NCI-H1930 (cell line): ENCODE measurements around the gene MAP1S.

Experiments used
- DNase-seq, 2 experiments: peaks; one replicate each; lab custom pipeline; 2025; lab: John Stamatoyannopoulos, UW

MAP1S gene, protein sequence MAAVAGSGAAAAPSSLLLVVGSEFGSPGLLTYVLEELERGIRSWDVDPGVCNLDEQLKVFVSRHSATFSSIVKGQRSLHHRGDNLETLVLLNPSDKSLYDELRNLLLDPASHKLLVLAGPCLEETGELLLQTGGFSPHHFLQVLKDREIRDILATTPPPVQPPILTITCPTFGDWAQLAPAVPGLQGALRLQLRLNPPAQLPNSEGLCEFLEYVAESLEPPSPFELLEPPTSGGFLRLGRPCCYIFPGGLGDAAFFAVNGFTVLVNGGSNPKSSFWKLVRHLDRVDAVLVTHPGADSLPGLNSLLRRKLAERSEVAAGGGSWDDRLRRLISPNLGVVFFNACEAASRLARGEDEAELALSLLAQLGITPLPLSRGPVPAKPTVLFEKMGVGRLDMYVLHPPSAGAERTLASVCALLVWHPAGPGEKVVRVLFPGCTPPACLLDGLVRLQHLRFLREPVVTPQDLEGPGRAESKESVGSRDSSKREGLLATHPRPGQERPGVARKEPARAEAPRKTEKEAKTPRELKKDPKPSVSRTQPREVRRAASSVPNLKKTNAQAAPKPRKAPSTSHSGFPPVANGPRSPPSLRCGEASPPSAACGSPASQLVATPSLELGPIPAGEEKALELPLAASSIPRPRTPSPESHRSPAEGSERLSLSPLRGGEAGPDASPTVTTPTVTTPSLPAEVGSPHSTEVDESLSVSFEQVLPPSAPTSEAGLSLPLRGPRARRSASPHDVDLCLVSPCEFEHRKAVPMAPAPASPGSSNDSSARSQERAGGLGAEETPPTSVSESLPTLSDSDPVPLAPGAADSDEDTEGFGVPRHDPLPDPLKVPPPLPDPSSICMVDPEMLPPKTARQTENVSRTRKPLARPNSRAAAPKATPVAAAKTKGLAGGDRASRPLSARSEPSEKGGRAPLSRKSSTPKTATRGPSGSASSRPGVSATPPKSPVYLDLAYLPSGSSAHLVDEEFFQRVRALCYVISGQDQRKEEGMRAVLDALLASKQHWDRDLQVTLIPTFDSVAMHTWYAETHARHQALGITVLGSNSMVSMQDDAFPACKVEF

DNA sequence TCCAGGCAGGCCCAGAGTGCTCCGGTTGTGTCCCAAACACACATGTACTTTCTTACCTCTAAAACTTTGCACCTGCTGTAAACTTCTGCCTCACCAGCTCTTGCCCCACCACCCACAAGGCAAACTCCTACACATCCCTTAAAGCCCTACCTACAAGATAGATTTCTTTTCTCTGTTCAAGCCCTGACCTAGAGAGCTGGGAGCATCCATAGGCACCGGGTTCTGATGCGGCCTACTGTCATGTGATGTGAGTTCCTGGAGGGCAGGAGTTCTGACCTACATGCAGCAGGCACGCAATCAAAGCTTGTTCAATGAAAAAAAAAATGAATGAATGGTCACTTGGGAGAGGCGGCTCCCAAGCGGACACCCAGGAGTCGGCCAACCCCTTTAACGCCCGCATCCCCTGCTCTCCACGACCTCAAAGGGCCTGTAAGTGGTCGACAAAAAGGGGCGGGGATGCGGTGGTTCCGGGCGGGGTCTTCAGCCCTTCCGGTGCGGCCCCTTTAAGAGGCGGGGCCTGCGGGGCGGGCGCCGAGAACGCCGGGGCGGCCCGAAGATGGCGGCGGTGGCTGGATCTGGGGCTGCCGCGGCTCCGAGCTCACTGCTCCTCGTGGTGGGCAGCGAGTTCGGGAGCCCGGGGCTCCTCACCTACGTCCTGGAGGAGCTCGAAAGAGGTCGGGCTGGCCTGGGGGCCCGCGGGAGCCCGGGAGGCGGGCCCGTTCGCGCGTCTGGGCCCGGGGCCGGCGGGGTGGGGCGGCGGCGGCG lies at the start of gene MAP1S:
TSS of gene MAP1S (plus strand) at position 534 of the 765 bp plus-strand sequence. CDS start at position 557, 23 bp downstream.
- DNase-seq: peak; percentile 3 to 23

DNA sequence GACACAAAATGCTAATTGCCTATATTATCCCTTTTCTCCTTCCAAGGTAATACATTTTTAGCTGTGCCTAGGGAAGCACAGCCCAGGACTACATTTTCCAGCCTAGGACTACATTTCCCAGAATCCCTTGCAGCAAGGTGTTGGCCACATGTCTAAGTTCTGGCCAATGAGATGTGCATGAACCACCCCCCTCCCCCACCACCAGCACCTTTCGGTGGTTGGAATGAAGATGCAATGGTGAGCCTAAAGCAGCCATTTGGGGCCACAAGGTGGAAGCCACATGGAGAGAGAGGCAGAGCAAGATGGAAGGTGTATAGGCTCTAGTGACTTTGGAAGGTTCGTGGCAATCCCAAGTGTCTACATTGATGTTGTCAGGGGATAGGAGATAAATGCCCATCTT lies 47.4 kb upstream of the MAP1S start:
- peak in 1 of 2 experiments; percentile 21 for DNase-seq

DNA sequence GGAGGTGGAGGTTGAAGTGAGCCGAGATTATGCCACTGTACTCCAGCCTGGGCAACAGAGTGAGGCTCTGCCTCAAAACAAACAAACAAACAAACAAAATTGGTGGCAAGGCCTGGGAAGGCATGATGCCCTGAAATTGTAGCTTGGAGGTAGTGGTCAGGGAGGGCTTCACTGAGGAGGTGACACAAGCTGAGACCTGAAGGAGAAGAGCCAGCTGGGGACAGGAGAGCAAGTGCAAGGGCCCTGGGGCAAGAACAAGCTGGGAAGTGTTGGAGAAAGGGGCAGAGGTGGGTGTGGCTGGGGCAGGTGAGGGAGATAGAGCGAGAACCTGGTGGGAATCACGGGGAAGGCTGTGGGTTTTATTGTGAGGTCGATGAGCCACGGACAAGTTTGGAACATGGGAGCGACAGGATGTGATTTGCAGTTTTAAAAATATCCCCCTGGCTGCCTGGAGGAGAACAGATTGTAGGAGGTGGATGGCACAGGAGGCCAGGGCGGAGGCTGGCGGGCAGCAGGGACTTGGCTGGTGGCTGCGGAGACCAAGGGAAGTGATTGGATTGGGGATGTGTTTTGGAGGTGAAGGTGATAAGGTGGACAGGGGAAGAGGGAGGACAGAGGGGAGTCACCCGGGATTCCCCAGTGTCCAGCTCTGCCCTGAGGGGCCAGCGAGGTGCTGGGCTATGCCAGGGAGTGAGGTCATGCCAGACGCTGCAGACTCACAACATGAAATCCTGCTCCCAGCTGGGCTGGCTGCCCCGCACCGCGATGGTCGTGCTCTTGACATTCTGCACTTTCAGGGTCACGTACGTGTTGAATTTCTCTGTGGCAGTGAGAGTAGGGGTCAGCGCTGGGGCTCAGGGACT lies 45.1 kb upstream of the MAP1S start:
- DNase-seq: no peak

DNA sequence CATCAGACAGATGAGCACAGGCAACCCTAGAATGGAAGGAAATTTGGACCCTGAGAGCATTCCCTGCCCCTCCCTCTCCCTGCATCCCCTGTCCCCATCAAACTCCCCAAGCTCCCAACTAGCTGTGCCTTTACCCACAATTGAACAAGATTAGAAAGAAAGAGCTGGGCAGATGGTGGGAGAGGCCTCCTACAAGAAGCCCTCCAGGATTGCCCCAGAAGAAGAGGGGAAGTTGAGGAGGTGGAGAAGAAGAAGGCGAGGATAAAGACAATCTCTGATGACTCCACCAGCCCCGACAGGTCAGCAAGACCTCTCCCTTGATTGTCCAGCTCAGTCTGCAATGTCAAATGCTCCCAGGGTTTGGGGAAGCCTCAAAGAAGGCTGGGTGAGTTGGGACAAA lies 43.0 kb upstream of the MAP1S start:
- DNase-seq: no peak

DNA sequence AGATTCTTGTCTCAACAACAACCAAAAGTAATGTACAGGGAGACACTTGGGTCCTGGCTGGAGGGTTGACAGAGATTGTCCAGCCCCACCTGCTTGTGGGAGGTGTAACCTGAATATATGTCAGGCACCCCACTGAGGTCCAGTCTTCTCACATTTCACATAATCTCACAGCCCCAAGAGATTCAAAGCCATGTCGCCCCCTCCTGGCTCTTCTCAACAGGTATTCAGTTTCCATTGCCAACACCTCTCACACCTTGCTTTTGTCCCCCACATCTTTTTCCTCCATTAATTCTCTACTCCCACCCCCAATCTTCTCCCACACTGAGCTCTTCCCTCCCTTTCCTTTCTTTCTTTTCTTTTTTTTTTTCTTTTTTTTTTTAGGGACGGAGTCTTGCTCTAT lies 42.3 kb upstream of the MAP1S start:
- no peak for DNase-seq

DNA sequence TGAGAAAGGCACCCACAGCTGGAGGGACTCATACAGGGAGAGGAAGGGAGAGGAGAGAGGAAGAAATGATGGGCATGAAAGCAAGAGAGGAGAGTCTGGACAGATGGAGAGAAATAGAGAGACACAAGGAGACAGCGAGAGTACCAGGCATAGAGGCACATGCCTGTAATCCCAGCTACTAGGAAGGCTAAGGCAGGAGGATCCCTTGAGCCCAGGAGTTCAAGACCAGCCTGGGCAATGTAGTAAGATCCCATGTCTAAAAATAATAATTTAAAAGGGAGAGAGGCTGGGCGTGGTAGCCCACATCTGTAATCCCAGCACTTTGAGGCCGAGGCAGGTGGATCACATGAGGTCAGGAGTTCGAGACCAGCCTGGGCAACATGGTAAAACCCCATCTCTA lies 40.4 kb upstream of the MAP1S start:
- DNase-seq: no peak

DNA sequence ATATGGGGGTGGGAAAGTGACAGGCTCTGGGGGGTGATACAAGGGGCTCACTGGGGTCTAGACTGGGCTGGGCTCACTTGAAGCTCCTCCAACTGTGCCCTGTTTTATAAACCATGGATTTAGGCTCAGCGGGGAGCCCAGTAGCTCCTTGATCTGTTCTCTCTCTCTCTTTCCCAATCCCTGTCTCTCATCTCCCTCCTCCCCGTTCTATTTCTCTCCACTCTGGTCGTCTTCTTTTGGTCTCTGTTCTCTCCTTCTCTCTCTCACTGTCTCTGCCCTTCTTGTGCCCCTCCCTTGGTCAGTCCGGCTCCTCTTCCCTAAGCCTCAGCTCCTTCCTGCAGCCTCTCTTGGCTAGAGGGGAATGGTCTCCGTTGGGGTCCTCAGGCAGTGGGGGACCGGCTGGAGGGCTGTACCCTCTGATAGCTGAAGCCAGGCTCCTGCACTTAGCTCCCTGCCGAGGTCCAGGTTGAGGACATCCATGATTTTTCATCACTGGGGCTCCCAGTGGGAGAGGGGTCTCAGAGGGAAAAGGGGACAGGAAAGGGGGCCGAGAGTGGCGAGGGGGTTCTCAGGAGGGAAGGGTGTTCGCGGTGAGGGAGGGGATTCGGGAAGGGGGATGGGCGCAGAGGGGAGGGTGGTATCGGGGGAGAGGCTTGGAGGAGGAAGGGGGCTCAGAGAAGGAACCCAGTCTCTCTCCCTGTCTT lies 39.6 kb upstream of the MAP1S start:
- DNase-seq: no peak

DNA sequence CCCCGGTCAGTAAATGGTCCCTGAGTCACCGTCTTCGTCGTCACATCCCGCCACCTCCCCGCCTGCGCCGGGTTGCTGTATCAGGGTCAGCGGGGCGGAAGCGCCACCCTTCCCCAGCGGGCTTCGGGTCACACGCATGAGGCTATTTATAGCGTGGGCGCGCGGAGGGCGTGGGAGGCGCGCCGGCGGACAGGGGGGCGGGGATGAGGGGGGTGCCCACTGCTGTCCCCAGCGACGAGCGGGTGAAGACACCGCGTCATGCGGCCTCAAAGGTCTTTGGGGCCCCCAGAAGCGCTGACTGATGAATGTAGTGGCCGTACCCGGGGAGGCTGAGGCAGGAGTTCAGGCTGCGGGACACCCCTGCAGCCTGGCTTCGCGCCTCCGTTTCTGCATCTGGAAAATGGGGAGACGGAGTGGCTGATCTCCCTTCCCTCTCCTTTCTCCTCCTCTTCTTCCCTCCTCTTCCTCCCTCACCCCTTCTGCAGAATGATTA lies 39.0 kb upstream of the MAP1S start:
- DNase-seq: no peak

DNA sequence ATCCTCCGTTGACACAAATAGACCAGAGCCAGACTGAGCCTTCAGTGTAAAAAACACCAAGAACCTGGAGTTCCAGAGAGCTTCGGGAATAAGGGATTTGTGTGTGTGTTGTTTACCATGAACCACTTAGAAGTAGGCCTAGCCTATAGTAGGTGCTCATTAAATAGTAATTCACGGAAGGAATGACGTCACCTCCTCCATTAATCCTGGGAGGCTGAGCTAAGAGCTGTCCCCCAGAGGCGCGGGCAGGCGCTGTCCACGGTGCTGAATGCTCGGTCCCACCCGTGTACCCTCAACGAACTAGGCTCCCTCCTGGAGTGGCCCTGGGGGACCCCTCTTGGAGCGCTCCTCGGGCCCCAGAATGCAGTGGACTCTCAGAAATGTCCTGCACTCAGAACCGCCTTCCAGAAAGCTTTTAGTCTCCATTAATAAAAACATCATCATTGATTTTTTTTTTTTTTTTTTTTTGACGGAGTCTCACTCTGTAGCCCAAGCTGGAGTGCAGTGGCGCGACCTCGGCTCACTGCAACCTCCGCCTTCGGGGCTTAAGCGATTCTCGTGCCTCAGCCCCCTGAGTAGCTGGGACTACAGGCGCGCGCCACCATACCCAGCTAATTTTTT lies 37.7 kb upstream of the MAP1S start:
- no peak for DNase-seq

DNA sequence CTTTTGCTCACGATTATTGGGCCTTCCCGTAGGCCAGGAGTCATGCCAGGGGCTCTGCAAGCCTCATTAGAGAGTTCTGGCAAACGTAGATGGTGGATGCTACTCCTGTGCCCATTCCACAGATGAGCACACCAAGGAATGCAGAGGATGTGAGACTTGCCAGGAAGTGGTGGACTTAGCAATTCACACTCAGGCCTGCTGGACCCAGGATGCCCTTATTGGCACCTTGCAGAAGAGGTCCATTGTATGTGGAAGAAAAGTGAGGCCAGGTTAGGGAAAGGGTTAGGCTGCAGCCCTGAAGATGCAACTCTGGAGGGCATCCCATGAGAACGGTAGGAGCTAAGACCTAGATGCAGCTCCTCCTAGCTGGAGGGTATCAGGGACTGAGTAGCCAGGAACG lies 37.0 kb upstream of the MAP1S start:
- no peak for DNase-seq

DNA sequence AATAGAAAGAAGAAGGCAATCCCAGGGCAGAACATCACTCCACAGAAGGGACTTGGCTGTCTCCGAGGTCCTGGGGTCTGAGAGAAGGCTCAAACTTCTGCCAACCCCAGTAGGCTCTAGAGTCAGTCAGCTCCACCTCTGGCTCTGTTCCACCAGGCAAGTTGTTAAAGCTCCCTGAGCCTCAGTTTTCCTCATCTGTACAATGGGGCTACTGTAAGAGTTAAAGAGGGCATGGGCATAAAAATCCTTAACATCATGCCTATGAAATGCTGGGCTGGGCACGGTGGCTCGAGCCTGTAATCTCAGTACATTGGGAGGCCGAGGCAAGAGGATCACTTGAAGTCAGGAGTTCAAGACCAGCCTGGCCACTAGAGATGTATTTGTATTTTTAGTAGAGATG lies 36.2 kb upstream of the MAP1S start:
- DNase-seq: no peak

DNA sequence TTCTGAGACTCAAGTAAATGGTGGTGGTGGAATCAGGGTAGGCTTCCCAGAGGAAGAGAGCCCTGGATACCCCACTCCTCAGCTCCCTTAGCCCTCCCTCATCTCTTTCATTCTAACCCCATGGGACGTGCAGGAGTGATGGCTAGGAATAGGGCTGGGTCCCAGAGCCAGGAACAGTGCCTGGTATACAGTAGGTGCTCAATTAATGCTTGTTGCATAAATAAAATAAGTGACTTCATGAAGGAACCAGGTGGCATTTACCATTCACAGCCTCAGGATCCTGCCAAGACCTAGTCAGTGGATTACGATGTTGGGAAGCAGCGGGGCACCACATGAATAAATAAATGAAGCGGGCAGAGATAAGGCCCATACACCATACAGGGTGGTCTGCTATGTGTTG lies 35.0 kb upstream of the MAP1S start:
- no peak for DNase-seq

DNA sequence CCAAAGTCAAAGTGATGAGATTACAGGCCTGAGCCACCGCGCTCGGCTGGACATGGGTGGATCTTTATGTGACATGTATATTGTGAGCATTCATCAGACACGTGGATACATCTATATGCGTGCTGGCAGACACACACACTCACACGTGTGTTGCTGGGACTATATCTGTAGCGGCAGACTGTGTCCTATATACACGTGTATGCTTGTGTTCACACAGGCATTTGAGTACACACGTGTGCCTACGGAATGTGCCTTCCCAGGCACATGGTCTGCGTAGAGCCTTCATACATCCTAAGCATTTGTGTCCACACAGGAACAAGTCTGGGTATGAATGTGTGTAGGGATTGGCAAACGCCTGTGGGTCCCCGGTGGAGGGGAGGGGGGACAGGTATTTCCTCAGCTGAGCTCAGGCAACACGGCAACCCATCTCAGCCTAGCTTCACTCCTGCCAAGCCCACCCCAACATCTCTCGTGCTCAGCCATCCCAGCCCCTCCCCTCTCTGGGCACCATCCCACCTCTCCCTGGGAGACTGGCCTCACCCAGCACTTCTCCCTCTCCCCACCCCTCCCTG lies 33.7 kb upstream of the MAP1S start:
- DNase-seq: no peak

DNA sequence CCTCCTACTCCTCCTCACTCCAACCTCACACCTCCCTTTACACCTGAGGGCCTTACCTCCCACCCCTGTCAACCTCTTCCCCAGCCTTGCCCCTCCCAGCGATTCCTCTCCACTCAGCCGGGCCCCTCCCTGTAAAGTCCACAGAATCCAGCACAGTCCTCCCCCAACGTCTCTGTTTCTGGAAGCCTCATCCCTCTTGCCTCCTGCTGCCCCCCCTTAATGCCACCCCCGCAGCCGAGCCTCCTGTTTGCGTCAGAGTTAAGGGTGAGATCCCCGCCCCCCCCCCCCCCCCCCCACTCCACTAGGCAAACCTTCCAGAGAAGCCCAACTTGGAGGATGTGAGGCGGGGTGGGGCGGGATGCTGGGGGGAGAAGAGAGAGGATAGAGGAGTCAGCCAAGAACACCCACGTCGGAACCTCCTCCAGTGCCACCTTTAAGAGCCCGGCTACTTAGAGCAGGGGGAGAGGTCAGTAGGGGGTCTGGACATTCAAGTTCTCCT lies 33.2 kb upstream of the MAP1S start:
- DNase-seq: no peak

DNA sequence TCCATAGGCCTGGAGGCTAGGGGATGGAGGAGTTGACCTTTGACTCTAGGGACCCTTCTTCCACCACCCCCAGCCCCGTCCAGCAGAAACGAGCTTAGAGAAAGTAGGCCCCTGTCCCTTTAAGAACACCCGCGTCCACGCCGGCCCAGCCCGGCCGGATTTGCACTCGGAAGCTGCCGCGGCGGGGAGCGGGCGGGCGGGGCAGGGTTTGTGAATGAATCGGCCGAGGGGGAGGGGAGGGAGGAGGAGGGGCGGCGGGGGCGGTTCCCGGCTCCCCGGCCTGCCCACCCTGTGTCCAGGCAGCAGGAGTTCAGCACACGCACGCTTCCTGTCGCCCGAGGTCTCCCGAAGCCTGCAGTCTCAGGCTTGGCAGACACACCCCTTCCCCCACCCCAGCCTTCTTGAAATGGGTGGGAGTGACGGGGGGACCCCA lies 32.7 kb upstream of the MAP1S start:
- DNase-seq: no peak

DNA sequence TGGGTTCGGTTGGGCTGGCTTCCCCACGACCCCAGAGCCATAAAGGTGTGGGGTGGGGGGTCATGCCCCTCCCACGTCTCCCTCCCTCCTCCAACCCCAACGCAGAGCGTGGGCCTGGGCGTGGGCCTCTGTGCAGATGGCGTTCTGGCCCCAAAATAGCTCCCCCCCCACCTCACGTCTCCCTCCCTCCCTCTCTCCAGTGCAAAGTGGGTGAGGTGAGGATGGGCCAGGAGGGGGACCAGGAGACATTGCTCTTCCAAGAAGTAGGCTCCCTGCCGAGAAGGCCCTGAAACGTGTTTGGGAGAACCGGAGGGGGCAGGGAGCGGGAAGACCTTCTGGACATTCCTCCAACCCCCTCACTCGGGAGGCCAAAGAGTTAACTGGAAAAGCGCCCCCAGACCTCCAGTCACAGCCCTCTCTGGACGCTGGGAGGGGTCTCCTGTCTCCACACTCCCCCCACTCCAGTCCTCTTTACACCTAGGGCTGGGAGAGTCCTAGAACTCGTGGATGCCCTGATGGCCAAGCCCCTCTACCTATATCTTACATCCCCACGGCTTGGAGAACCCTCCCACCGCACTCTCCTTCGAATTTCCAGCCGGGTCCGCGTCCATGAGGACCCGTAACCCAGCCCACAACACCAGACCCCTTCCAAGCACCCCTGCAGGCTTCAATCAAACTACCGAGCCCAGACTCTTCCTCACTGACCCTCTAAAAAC lies 32.0 kb upstream of the MAP1S start:
- no peak for DNase-seq

DNA sequence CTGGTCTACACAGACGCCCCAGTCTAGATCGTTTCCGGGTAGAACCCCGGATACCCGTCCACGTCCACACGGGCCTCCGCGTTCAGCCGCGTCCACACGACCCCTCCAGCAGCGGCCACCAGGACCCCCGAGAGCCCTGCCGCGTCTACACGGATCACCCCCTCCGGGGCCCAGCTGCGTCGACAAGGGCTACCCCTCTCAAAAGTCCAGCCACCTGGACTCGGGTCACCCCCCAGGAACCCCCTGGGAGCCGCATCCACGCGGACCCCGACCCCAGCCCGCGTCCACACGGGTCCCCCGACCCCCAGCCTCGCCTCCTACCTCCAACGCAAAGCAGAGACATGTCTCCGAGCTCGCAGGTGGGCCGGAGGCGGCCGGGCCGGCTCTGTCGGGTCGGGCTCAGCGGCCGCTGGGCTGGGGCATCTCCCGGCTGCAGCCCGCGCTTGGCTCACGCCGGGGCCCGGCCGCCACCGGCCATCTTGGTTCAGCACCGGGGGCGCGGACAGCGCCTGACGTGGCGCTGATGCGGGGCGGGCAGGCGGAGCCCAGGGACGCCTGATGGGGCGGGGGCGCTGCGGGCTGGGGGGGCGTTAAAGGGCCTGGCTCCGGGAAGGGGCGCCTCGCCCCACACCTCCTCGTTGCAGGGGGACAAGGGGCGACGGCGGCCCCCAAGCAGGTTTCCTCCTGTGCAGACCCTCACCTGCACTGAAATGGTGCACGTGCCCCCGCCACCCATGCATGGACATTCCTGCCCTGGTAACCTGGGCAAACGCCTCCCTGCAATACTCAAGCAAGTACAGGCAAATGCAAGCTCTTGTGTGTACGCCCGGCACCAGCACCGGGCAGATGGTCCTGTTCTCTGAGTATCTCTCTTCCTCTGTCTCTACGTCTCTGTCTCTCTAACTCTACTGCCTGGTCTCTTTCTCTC lies 31.2 kb upstream of the MAP1S start, which contains the start of gene UNC13A:
TSS of gene UNC13A (minus strand) at position 498 of the 928 bp plus-strand sequence. CDS start at position 343, 155 bp downstream.
- peak; percentile 21 to 44 for DNase-seq
